Motor neuron (in vitro differentiated cells): ENCODE results near the gene LMF1. TPM values are rescaled to one million over a fixed set of nuclear protein-coding genes. Genes with fewer than 3 reads are reported as not detected.
A peak's percentile ranks its signal among the peaks of the same experiment; 100 is the strongest.

Experiments
- ATAC-seq, 8 experiments: fragments of 200-7000 bp; cut with Tn5 transposase; replicated peaks in 6 of 8; 2 replicates each; pipeline ENCODE4 v1.8.0; 2021; ENCODE audit warnings: mild to moderate bottlenecking in 8 of 8, moderate library complexity in 8 of 8
- H3K27ac ChIP-seq, 2 donors: fragments of 250-450 bp; sonication (Bioruptor Pico); 2 replicates each; pipeline ENCODE4 v1.9.0; 2021; ENCODE audit warnings: antibody characterized with exemption in 2 of 2, mild to moderate bottlenecking in 2 of 2, moderate library complexity in 1 of 2
- H3K4me1 ChIP-seq, 2 donors: fragments of 250-450 bp; sonication (Bioruptor Pico); replicated peaks in 1 of 2; 2 replicates each; pipeline ENCODE4 v1.6.1; 2021; ENCODE audit warnings: antibody characterized with exemption in 2 of 2, mild to moderate bottlenecking in 2 of 2, moderate library complexity in 1 of 2
- H3K4me3 ChIP-seq, 5 donors: fragments of 250-450 bp; sonication (Bioruptor Pico); 2 replicates each; pipeline ENCODE4 v1.9.0; 2021; ENCODE audit warnings: antibody characterized with exemption in 5 of 5, mild to moderate bottlenecking in 5 of 5, moderate library complexity in 4 of 5
- WGBS, 10 experiments: fragments of 450-650 bp; shearing (Covaris generic); methylation state at CpG; one replicate each; pipeline ENCODE4 v1.0.0; 2022; 5-methylcytosine and 5-hydroxymethylcytosine counted together
- in situ Hi-C, 9 experiments: fragments of 400-800 bp; cut with MboI; loops; one replicate each; pipeline ENCODE4 v1.15.0; 2021; ENCODE audit warnings: low sequenced_read_pairs in 9 of 9, low pct_unique_long_range_greater_than_20kb in 2 of 9; ENCODE audit not compliant: unreplicated experiment in 9 of 9
- total RNA-seq, 8 experiments: library from RNA; unstranded; fragments of 300-600 nt; gene quantifications; 2 replicates each; pipeline versions ENCODE4 v1.2.3 to v1.2.4, GENCODE V29; 2022

LMF1 gene
- total RNA-seq, 8 experiments from 2014 or later = 5.1 to 20.0 (median 9.2) TPM

DNA sequence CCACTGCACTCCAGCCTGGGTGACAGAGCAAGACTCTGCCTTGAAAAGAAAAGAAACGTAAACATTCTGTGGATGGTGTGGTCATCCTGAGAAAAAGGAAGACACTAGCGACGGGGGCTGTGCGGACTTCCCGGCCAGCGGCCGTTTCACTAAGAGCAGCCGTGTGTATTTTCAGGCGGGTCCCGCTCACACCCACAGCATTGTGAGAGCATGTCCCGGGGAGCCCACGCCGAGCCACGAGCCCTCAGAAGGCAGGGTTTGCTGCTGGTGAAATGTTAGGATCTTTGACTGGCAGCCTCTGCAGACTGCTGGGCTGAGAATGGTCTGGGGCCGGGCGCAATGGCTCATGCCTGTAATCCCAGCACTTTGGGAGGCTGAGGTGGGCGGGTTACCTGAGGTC, 40.3 kb downstream of the LMF1 start:
- peaks cover 0 to 9% of the 10 kb centered on the region in 2 donors for H3K4me1 ChIP-seq
- no peak for ATAC-seq
- WGBS, 10 experiments = 97 to 100% methylated on average over 7 to 10 of the region's 17 CpGs; no CpG with 5 or more reads in 8 of the 10 experiments

DNA sequence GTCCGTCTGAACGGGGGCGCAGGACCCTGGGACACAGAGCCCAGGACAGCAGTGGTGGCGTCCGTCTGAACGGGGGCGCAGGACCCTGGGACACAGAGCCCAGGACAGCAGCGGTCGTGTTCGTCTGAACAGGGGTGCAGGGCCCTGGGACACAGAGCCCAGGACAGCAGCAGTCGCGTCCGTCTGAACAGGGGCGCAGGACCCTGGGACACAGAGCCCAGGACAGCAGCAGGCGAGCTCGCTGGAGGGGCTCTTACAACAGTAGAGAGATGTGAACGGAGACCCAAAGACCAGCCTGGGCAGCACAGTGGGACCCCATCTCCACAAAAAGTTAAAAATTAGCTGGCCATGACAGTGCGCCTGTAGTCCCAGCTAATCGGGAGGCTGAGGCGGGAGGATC, 40.7 kb downstream of the LMF1 start:
- no peak for ATAC-seq
- in situ Hi-C loops = no loop called here
- 72 to 100% (median 91%) methylated on average over 1 to 6 of the region's 20 CpGs; no CpG with 5 or more reads in 7 of the 10 experiments for WGBS, 10 experiments

More for the DNA sequence above, 40.3 kb downstream of the LMF1 start:
- H3K4me3 ChIP-seq = no peak overlapping the region
- H3K27ac ChIP-seq = no peak overlapping the region
- in situ Hi-C loops = no loop called here

DNA sequence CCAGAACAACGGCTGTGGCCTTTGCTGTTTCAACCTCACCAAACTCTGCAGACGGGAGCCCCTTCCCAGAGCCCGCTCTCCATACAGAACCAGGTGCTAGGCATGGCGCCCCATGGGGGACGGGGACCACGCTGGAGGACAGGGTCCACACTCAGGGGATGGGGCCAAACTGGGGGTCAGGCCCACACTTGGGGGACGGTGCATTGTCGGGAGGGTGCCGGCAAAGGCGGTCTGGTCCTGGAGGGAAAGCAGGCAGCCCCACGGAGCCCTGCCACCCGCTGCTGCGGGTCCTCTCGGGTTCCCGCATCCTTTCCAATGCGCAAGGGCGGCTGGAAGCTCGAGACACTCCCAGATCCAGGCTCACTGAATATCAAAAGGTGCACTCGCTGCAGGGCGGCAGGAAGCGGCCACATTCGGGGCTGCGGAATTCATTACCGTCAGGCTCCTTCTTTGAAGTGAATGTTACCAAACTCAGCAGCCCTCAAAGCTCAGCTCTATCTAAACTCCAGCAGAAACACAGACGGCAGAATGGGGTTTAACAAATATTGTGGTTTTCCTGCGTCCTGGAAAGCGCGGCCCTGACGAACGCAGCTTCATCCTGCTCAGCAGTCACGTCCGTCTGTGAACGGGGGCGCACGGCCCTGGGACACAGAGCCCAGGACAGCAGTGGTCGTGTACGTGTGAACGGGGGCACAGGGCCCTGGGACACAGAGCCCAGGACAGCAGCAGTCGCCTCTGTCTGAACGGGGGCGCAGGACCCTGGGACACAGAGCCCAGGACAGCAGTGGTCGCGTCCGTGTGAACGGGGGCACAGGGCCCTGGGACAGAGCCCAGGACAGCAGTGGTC, 41.3 kb downstream of the LMF1 start:
- WGBS, 10 experiments = 43 to 84% (median 62%) methylated on average over 4 to 25 of the region's 45 CpGs; no CpG with 5 or more reads in 6 of the 10 experiments
- Histone ChIP-seq H3K4me1 (peaks cover 0 to 9% of the 10 kb centered on the region in 2 donors), H3K4me3 (no peak overlapping the region), H3K27ac (no peak overlapping the region)
- in situ Hi-C loops = no loop called here
- no peak for ATAC-seq

More for the DNA sequence above, 40.7 kb downstream of the LMF1 start:
- H3K4me3 ChIP-seq = no peak overlapping the region
- no peak overlapping the region for H3K27ac ChIP-seq
- H3K4me1 ChIP-seq = peaks cover 0 to 9% of the 10 kb centered on the region in 2 donors

DNA sequence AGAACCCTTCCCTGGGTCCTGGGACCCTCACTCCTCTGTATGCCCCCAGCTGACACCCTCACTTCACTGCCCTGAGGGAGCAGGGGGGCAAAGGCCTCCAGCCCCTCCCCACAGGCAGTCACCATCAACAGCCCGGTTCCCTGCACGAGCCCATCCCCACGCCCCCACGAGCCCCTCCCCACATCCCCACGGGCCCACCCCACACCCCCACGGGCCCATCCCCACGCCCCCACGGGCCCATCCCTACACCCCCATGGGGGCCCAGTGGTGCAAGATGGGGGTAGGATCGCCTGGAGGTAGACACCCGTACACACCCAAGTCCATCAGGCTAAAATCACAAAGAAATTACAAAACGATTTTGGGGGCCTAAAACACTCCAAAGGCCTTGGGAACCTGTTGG, 42.3 kb downstream of the LMF1 start:
- Histone ChIP-seq H3K4me1 (peaks cover 0 to 9% of the 10 kb centered on the region in 2 donors), H3K27ac (no peak overlapping the region), H3K4me3 (no peak overlapping the region)
- WGBS, 10 experiments = no CpG with 5 or more reads among the region's 11 CpGs
- no peak for ATAC-seq
- in situ Hi-C loops = no loop called here

DNA sequence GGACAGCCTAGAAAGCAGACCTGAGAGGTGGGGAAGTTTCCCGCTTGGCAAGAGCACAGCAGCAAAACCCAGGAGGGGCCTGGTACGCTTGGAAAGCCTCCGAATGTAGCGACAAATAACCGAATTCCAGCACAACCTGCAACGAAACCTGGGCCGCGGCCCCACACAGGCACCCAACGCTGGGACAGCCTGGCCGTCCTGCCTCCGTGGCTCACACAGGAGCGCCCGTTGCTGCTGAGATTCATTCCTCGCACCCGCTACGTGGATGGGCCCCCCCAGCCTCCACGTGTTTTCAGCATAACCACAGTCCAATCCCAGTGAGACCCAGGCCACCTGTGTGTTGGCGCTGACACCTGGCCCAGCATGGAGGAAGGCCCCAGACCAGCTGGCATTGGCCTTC, 42.9 kb downstream of the LMF1 start:
- 89 to 100% (median 95%) methylated on average over 2 to 8 of the region's 18 CpGs; no CpG with 5 or more reads in 4 of the 10 experiments for WGBS, 10 experiments
- Histone ChIP-seq H3K4me1 (peaks cover 0 to 9% of the 10 kb centered on the region in 2 donors), H3K4me3 (no peak overlapping the region), H3K27ac (no peak overlapping the region)
- in situ Hi-C loops = no loop called here
- ATAC-seq = no peak

DNA sequence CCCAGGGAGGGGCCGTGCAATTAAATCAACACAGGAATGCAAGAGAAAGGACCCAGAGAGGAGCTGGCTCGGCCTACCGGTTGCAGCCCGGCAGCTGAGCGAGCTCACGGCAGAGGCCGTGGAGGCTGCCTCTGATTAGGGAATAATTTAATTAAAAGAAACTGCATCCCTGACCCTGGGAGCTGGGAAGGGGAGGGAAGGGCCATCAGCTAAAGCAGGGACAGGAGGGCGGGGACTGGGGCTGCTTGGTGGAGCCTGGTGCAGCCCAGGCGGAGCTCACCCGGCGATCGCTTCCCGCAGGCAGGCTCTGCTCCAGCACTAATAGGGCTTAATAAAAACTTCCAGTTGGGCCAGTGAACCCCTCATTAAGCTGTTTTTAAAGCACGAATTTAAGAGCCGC, 43.4 kb downstream of the LMF1 start:
- 92 to 100% methylated on average over 1 to 6 of the region's 15 CpGs; no CpG with 5 or more reads in 8 of the 10 experiments for WGBS, 10 experiments
- Histone ChIP-seq H3K4me1 (peaks cover 0 to 9% of the 10 kb centered on the region in 2 donors), H3K4me3 (no peak overlapping the region), H3K27ac (no peak overlapping the region)
- in situ Hi-C loops = no loop called here
- ATAC-seq = no peak

DNA sequence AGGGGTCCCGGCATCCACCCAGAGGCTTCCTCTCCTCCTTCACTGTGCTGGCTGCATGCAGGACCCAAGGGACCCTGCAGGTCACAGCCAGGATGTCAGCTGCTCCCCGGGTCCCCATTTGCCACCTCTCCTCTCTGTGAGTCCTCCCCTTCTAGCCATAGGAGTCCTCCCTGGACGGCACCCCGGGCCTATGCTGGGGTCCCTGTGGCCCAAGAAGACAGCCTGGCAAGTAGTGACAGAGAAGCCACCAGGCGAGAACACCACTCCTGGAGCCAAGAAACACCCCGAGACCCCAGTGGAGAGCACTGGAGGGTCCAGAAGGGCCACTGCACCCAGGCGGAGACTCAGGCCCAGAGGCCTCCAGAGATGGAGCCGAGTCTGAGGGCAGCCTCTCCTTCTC, 44.1 kb downstream of the LMF1 start:
- no peak for ATAC-seq
- 96 to 100% methylated on average over 1 to 5 of the region's 8 CpGs; no CpG with 5 or more reads in 8 of the 10 experiments for WGBS, 10 experiments
- H3K4me3 ChIP-seq = no peak overlapping the region
- no peak overlapping the region for H3K27ac ChIP-seq
- in situ Hi-C loops = no loop called here
- peaks cover 0 to 7% of the 10 kb centered on the region in 2 donors for H3K4me1 ChIP-seq

DNA sequence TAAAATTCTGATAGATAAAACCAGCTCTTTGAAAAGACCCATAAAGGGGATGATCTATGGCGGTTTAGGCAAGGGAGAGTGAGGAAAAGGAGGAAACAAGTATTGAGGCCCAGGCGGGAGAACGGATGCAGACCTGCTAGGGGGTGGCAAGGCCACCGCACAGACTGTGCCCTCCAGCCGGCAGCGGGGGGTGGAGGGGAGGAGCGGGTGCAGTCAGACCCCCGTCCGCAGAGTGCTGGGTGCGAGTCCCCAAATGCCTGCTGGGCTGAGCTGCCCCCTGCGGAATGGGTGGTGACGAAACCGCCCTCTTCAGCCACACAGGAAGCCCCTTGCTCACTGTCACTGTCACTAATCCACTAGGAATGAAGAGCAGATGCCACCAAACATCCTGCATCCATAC, 46.0 kb downstream of the LMF1 start:
- Histone ChIP-seq H3K4me1 (peaks cover 3 to 10% of the 10 kb centered on the region in 2 donors), H3K4me3 (no peak overlapping the region), H3K27ac (no peak overlapping the region)
- 72 to 100% (median 85%) methylated on average over 1 to 7 of the region's 13 CpGs; no CpG with 5 or more reads in 5 of the 10 experiments for WGBS, 10 experiments
- no peak for ATAC-seq
- in situ Hi-C loops = no loop called here

DNA sequence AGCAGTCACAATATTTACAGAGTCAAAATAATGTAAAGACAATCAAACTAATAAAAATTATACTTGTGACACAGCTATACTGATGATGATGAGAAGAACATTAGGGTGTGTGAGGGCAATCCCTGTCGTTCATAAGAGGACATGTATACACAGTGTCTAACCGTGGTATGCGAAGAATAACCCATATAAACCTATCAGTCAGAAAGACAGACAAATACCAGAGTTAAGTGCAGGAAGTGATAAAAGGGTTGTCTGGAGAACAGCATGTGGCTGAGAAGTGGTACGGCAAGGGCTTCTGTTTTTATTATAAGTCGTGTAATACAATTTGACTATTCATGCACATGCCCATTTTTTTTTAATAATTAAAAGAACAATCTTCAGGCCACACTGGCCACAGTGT, 46.7 kb downstream of the LMF1 start:
- no peak overlapping the region for H3K4me3 ChIP-seq
- H3K27ac ChIP-seq = no peak overlapping the region
- no peak for ATAC-seq
- peaks cover 3 to 10% of the 10 kb centered on the region in 2 donors for H3K4me1 ChIP-seq
- 50 to 96% (median 86%) methylated on average over 1 to 5 of the region's 5 CpGs for WGBS, 10 experiments
- in situ Hi-C loops = no loop called here

DNA sequence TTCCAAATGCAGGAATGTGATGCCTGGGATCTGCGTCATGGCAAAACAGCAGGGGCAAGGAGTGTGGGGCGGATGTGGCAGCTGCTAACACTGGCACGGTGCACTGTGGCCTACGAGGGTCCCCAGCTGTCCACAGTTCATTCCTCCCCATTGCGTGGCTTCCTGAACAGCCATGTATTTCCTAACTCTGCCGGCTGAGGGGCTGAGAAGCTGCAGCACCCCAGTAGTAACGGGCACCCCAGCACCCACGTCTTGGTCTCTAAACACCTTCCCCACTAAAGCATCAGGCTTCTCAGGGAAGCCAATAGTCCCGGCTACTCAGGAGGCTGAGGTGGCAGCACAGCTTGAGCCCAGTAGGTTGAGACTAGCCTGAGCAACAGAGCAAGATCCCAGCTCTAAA, 47.6 kb downstream of the LMF1 start:
- WGBS, 10 experiments = 97 to 100% methylated on average over 1 to 6 of the region's 9 CpGs; no CpG with 5 or more reads in 8 of the 10 experiments
- no peak for ATAC-seq
- Histone ChIP-seq H3K4me1 (peaks cover 3 to 10% of the 10 kb centered on the region in 2 donors), H3K27ac (no peak overlapping the region), H3K4me3 (no peak overlapping the region)
- in situ Hi-C loops = no loop called here

DNA sequence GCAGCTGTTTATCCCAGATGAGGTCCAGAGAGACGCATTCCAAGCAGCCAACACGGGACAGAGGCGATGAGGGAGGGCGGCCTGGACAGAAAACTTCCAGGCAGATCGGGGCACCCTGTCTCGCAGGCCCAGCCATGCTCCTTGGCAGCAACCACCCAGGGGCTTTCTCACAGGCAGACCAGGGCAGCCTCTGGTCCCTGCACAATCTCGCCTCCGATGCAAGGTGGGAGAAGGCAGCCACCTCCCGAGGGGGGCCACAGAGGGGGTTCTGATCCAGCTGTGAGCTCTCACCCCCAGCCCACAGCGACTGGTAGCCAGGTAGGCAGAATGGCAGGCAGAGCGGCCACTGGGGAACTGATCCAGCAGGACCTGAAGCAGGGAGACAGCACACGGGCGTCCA, 48.7 kb downstream of the LMF1 start:
- Histone ChIP-seq H3K4me1 (peaks cover 3 to 10% of the 10 kb centered on the region in 2 donors), H3K4me3 (no peak overlapping the region), H3K27ac (no peak overlapping the region)
- in situ Hi-C loops = no loop called here
- 20 to 100% (median 85%) methylated on average over 1 to 4 of the region's 13 CpGs; no CpG with 5 or more reads in 5 of the 10 experiments for WGBS, 10 experiments
- no peak for ATAC-seq

DNA sequence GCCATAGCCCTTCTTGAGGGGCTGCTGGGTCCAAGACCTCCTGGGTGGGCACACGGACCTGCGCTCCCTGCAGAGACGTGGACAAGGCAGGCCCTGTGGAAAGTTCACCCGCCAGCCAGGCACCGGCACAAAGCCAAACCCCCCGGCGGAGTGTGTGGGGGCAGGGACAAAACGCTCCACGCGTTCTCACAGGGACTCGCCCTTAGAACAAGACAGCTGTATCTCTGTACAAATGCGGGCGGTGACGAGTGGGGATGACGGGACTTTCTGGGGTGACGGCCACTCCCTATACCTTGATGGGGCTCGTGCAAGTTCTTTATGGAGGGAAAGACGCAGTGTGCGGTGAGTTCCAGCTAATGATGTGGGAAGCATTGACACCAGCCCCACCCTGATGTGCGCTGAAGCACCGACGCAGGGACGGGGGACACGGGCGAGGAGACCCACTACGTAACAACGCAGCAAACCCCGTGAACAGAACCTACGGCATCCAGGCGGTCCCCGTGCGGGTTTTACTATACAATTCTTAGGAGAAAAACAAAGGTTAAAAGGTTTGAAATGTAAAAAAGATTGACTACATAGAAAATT, 49.4 kb downstream of the LMF1 start:
- in situ Hi-C loops = no loop called here
- WGBS, 10 experiments = 85 to 100% (median 94%) methylated on average over 3 to 19 of the region's 32 CpGs; no CpG with 5 or more reads in 3 of the 10 experiments
- peaks cover 3 to 10% of the 10 kb centered on the region in 2 donors for H3K4me1 ChIP-seq
- H3K27ac ChIP-seq = peak overlapping the region in 1 of 2 donors; percentile 67
- H3K4me3 ChIP-seq = no peak overlapping the region
- peak in 2 of 8 experiments; percentile 2 to 9 for ATAC-seq

DNA sequence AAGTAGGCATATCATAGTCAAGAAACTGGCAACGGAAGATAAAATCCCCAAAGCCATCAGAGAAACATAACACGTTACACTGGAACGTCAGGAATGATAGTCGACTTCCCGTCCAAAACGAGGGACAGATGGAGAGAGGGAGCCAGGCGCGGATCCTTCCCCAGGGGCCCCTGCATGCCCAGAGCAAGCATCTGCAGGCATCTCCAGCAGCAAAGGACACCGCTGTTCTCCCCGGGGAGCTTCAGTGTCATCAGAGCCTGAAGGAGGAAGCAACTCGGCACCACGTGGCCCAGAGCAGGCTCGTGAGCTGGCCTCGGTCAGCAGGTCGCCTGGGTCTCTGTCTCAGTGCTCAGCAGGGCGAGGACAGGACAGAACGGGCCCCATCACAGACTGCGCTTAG, 50.1 kb downstream of the LMF1 start:
- peak in 6 of 8 experiments; percentile 44 to 93 (median 78) for ATAC-seq
- Histone ChIP-seq H3K4me3 (no peak overlapping the region), H3K27ac (peak overlapping the region in 1 of 2 donors; percentile 67), H3K4me1 (peaks cover 3 to 10% of the 10 kb centered on the region in 2 donors)
- in situ Hi-C loops = no loop called here
- 20 to 100% (median 62%) methylated on average over 1 to 13 of the region's 18 CpGs; no CpG with 5 or more reads in 5 of the 10 experiments for WGBS, 10 experiments
